Smooth muscle cell (in vitro differentiated cells): ENCODE measurements around the gene HERC6. TPM values are rescaled to one million over a fixed set of nuclear protein-coding genes. Genes with fewer than 3 reads are reported as not detected.

Experiments
- DNase-seq: peaks from one replicate; lab custom pipeline; 2025; ENCODE audit not compliant: unreplicated experiment; lab: John Stamatoyannopoulos, UW
- H2AFZ ChIP-seq: fragments of 200-600 bp; sonication (generic); 2 replicates; pipeline ENCODE4 v1.6.0; 2016; ENCODE audit warnings: antibody characterized with exemption, low read depth, mild to moderate bottlenecking
- H3F3A ChIP-seq: fragments of 200-600 bp; sonication (generic); 2 replicates; pipeline ENCODE4 v1.6.0; 2017; ENCODE audit warnings: antibody characterized with exemption, low read depth
- H3K27ac ChIP-seq: fragments of 200-600 bp; sonication (generic); 2 replicates; pipeline ENCODE4 v1.5.1; 2016; ENCODE audit warnings: low read depth, mild to moderate bottlenecking
- H3K27me3 ChIP-seq: fragments of 200-600 bp; sonication (generic); 2 replicates; pipeline ENCODE4 v1.6.1; 2016; ENCODE audit warnings: low read depth, mild to moderate bottlenecking
- H3K36me3 ChIP-seq: fragments of 200-600 bp; sonication (generic); 2 replicates; pipeline ENCODE4 v1.5.1; 2016; ENCODE audit warnings: low read depth
- H3K4me1 ChIP-seq: fragments of 200-600 bp; sonication (generic); 2 replicates; pipeline ENCODE4 v1.5.1; 2016; ENCODE audit warnings: low read depth
- H3K4me2 ChIP-seq: fragments of 200-600 bp; sonication (generic); 2 replicates; pipeline ENCODE4 v1.6.0; 2016; ENCODE audit warnings: mild to moderate bottlenecking
- H3K4me3 ChIP-seq: fragments of 200-600 bp; sonication (generic); 2 replicates; pipeline ENCODE4 v1.5.1; 2016; ENCODE audit warnings: mild to moderate bottlenecking
- H3K79me2 ChIP-seq: fragments of 200-600 bp; sonication (generic); 2 replicates; pipeline ENCODE4 v1.6.0; 2016; ENCODE audit warnings: low read depth, mild to moderate bottlenecking
- H3K9ac ChIP-seq: fragments of 200-600 bp; sonication (generic); 2 replicates; pipeline ENCODE4 v1.6.0; 2016; ENCODE audit warnings: low read depth
- H3K9me3 ChIP-seq: fragments of 200-600 bp; sonication (generic); replicated peaks from 2 replicates; pipeline ENCODE4 v1.5.1; 2016; ENCODE audit warnings: low read depth
- H4K20me1 ChIP-seq: fragments of 200-600 bp; sonication (generic); 2 replicates; pipeline ENCODE4 v1.6.0; 2016; ENCODE audit warnings: low read depth
- WGBS: methylation state at CpG from one replicate; pipeline ENCODE4 v1.1.7; 2016; ENCODE audit warnings: low lambda C conversion rate; 5-methylcytosine and 5-hydroxymethylcytosine counted together
- polyA plus RNA-seq: library from polyadenylated mRNA; unstranded; fragments of >200 nt; fragmentation: Nextera tagmentation; extraction: Ambion mirVana; gene quantifications from 2 replicates; pipeline ENCODE4 v1.2.1, GENCODE V29; 2016
- small RNA-seq: library from RNA; depleted of rRNA; stranded (forward); fragments of <200 nt; gene quantifications from one replicate; pipeline ENCODE3, GENCODE V24; 2014
- total RNA-seq: library from RNA; depleted of rRNA; stranded (reverse); fragments of >200 nt; gene quantifications from 2 replicates; pipeline ENCODE4 v1.2.3, GENCODE V29; 2014
- TF ChIP-seq, protein P1 (sequence below): fragments of 200-600 bp; sonication (generic); IDR thresholded peaks from 2 replicates; pipeline ENCODE4 v1.5.1; 2017; ENCODE audit warnings: borderline replicate concordance, mild to moderate bottlenecking, antibody characterized with exemption; ENCODE audit not compliant: insufficient read depth, poor library complexity, severe bottlenecking

The HERC6 gene
- total and polyA plus RNA-seq, 2 experiments from 2014 or later: 0.39 to 0.45 TPM

DNA sequence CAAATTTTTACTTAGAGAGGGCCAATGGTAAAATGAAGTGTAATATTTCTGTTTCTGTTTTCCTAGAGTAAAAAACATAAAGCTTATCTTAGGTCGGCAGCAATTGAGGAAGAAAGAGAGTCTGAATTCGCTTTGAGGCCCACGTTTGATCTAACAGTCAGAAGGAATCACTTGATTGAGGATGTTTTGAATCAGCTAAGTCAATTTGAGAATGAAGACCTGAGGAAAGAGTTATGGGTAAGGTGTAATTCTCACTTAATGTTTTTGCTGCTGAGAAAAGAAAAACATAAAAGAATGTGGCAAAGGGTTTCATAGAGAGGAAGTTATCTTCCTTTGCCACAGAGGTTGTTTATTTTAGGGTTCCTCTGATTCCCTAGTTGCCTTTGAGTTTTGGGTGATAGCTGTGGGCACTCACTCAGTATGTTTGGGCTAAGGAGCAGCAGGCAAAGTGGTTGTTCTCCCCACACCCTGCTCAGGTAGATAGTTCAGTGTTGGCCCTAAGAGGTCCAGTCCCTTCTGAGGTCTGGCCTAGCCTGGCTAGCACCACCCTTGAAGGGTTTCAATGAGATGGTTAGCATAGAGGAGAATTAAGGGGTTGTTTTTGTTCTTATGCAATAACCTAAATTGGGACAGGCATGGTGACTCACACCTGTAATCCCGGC lies 110.6 kb downstream of the HERC6 start:
- Histone ChIP-seq H3K27ac (no peak overlapping the region), H3K4me1 (no peaks in the 10 kb centered on the region), H3K27me3 (no peaks in the 10 kb centered on the region), H3K36me3 (no peaks in the 10 kb centered on the region), H4K20me1 (no peaks in the 10 kb centered on the region), H3F3A (no peaks in the 10 kb centered on the region), H2AFZ (no peak overlapping the region), H3K9me3 (no peaks in the 10 kb centered on the region), H3K4me2 (no peak overlapping the region), H3K4me3 (no peak overlapping the region), H3K79me2 (no peaks in the 10 kb centered on the region), H3K9ac (no peak overlapping the region)
- WGBS: 93% methylated on average over 4 of the region's 4 CpGs
- TF ChIP-seq, protein P1, sequence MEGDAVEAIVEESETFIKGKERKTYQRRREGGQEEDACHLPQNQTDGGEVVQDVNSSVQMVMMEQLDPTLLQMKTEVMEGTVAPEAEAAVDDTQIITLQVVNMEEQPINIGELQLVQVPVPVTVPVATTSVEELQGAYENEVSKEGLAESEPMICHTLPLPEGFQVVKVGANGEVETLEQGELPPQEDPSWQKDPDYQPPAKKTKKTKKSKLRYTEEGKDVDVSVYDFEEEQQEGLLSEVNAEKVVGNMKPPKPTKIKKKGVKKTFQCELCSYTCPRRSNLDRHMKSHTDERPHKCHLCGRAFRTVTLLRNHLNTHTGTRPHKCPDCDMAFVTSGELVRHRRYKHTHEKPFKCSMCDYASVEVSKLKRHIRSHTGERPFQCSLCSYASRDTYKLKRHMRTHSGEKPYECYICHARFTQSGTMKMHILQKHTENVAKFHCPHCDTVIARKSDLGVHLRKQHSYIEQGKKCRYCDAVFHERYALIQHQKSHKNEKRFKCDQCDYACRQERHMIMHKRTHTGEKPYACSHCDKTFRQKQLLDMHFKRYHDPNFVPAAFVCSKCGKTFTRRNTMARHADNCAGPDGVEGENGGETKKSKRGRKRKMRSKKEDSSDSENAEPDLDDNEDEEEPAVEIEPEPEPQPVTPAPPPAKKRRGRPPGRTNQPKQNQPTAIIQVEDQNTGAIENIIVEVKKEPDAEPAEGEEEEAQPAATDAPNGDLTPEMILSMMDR: no peak
- no peak for DNase-seq

Small RNA genes within 50 kb of the gene (small RNA-seq; reads per million reads assigned to genes)
- not detected for gene RF00019

Other genes starting within 250 kb of the HERC6 start
- gene ABCG2, start 220.2 kb upstream of the HERC6 start, total RNA-seq: 1.0 and 2.5 TPM in 2 replicates
- 0.26 and 0.42 TPM in 2 replicates for gene ABCG2, start 220.2 kb upstream of the HERC6 start, polyA plus RNA-seq
- gene PPM1K, start 94.3 kb upstream of the HERC6 start, total RNA-seq: 18.3 and 22.5 TPM in 2 replicates
- gene PPM1K, start 94.3 kb upstream of the HERC6 start, polyA plus RNA-seq: 11.8 and 16.8 TPM in 2 replicates
- gene HERC5, start 78.3 kb downstream of the HERC6 start, total RNA-seq: 1.0 and 1.6 TPM in 2 replicates
- 0.69 and 1.7 TPM in 2 replicates for gene HERC5, start 78.3 kb downstream of the HERC6 start, polyA plus RNA-seq
- gene PYURF, start 144.9 kb downstream of the HERC6 start, total RNA-seq: 92.1 and 105 TPM in 2 replicates
- 86.6 and 87.7 TPM in 2 replicates for gene PYURF, start 144.9 kb downstream of the HERC6 start, polyA plus RNA-seq
- gene HERC3, start 213.6 kb downstream of the HERC6 start, total RNA-seq: 20.2 and 22.8 TPM in 2 replicates
- 14.5 and 15.4 TPM in 2 replicates for gene HERC3, start 213.6 kb downstream of the HERC6 start, polyA plus RNA-seq